Activated gamma-delta T cell treated with anti-CD3 and anti-CD28 coated beads, Interleukin-2, amount 50 U/mL, for 16 hours (primary cell): Measurements from ENCODE around the gene RBM17.
"Not testable (repeated sequence)": the region's sequence is repeated elsewhere in the genome, so short reads cannot be mapped to it uniquely, and the experiment has no call there.

Experiments used
- DNase-seq: peaks from one replicate; pipeline ENCODE4 v3.0.0-alpha.2; 2020; ENCODE audit warnings: low read depth

RBM17 gene

GRCh38 chr10:6056411-6057135 lies 32.3 kb upstream of the RBM17 start:
- DNase-seq: no peak

GRCh38 chr10:6058682-6059475 lies 30.0 kb upstream of the RBM17 start:
- no peak for DNase-seq

GRCh38 chr10:6059506-6059905 lies 29.3 kb upstream of the RBM17 start:
- DNase-seq: no peak

GRCh38 chr10:6061056-6061455 lies 27.8 kb upstream of the RBM17 start:
- no peak for DNase-seq

GRCh38 chr10:6062101-6062771 lies 26.6 kb upstream of the RBM17 start, which contains the start of gene IL2RA:
TSS of gene IL2RA (minus strand) at chr10:6062367. CDS start at chr10:6062151, 216 bp downstream.
- peak; percentile 51 for DNase-seq

GRCh38 chr10:6064119-6064518 lies 24.7 kb upstream of the RBM17 start:
- no peak for DNase-seq

GRCh38 chr10:6064726-6065125 lies 24.1 kb upstream of the RBM17 start:
- DNase-seq: not testable (repeated sequence)

GRCh38 chr10:6065406-6065805 lies 23.4 kb upstream of the RBM17 start:
- DNase-seq: no peak

- no peak for DNase-seq
Observed at GRCh38 chr10:6065835-6066234, 23.0 kb upstream of the RBM17 start.

GRCh38 chr10:6067457-6067856 lies 21.4 kb upstream of the RBM17 start:
- no peak for DNase-seq

- no peak for DNase-seq
Observed at GRCh38 chr10:6068006-6068405, 20.8 kb upstream of the RBM17 start.

- no peak for DNase-seq
Observed at GRCh38 chr10:6068422-6068821, 20.4 kb upstream of the RBM17 start.

GRCh38 chr10:6069081-6069931 lies 19.5 kb upstream of the RBM17 start:
- no peak for DNase-seq

- DNase-seq: no peak
Observed at GRCh38 chr10:6070660-6071059, 18.2 kb upstream of the RBM17 start.

- DNase-seq: no peak
Observed at GRCh38 chr10:6071181-6072175, 17.4 kb upstream of the RBM17 start.

GRCh38 chr10:6072215-6072934 lies 16.5 kb upstream of the RBM17 start:
- DNase-seq: no peak

GRCh38 chr10:6074489-6075301 lies 14.1 kb upstream of the RBM17 start:
- DNase-seq: no peak

- DNase-seq: no peak
Observed at GRCh38 chr10:6077071-6077675, 11.7 kb upstream of the RBM17 start.

- DNase-seq: no peak
Observed at GRCh38 chr10:6079044-6079443, 9.8 kb upstream of the RBM17 start.
